Skeletal muscle cell (primary cell): Measurements from ENCODE around the gene EEF2KMT.
"Not testable (repeated sequence)": the region's sequence is repeated elsewhere in the genome, so short reads cannot be mapped to it uniquely, and the experiment has no call there.

Experiments
- DNase-seq: peaks from one replicate; pipeline ENCODE4 v3.0.0-alpha.2; 2010; ENCODE audit warnings: low read depth
- H3K4me3 ChIP-seq: 2 replicates; pipeline ENCODE4 v1.5.1; 2011; ENCODE audit warnings: low read depth, mild to moderate bottlenecking, control low read depth, low read length, moderate library complexity

The EEF2KMT gene

DNA sequence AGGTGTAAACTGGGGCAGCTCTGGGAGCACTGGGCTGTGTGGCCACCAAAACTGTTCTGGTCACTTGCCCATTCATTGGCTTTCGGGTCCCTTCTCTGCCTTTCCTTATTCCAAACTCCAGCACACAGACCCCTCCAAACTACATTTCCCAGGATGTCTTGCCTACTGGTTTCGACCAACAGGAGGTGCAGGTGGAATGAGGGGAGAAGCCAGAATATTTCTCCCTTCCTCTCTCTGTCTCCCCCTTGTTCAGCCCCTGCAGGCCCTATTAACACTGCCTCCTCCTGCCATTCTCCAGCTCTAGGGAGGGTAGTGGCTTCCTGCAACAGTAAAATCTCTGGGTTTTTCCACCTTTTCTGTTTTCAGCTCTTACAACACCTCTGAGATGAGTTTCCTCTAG lies 50.7 kb downstream of the EEF2KMT start:
- H3K4me3 ChIP-seq, result no peak overlapping the region
- DNase-seq, result no peak

DNA sequence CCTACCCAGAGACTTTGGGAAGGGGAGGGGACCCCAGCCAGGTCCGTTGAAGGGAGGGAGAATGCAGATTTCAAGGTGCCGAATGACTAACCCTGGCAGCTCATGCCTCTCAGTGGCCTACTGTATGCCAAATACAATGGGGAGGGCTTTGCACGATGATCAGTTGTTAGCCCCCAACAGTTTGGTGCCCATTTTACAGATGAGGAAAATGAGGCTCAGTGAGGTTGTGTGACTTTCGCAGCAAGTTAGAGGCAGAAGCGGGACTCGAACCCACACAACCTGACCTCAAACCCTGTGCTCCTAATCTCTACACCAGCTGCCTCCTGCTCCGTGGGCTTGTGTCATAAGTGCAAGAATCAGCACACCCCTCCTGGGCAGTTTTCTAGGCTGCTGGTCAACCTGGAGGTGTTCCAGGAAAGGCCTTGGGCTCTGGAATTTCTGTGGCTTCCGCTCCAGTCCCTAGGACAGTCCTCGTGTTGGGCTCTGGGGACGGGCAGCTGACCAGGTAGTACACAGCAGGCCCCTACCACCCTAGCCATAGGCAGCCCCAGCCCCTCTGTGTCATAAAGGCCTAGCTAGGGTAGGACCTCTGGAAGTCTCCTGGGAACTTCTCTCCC lies 52.0 kb downstream of the EEF2KMT start:
- DNase-seq, result no peak
- no peak overlapping the region for H3K4me3 ChIP-seq

DNA sequence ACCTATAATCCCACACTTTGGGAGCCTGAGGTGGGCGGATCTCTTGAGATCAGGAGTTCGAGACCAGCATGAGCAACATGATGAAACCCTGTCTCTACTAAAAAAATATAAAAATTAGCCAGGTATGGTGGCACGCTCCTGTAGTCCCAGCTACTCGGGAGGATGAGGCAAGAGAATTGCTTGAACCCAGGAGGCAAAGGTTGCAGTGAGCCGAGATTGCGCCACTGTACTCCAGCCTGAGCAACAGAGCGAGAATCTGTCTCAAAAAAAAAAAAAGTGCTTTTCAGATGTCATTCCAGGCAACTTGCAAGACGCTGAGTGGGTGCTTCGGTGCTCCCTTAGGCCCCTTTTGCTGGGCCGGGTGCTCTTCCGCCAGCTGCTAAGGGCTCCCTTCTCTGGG lies 53.0 kb downstream of the EEF2KMT start:
- not testable (repeated sequence) for DNase-seq, H3K4me3 ChIP-seq

DNA sequence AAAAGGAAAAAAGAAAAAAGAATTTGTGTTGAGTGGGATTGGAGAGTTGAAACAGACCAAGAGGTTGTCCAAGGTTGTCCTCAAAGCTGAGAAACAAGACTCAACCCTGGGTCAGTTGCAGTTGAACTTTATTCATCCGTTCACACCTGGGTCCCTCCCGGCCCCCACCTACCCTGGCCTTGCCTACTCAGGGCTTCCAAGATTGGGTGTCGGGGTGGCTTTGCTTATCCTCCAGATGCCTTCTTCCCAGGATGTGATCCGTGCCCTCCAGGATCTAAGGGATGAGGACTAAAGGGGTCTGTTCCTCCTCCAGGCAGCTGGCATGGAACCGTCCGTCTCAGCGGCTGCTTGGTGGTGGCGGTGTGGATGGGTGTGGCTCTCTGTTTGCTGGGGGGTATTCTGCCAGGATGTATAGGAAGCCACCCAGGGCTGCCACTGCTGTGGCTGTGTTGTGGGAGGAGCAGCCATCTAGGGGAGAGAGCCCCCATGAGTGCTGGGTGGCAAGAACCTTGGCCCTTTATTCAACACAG lies 53.5 kb downstream of the EEF2KMT start:
- no peak for DNase-seq
- no peak overlapping the region for H3K4me3 ChIP-seq

DNA sequence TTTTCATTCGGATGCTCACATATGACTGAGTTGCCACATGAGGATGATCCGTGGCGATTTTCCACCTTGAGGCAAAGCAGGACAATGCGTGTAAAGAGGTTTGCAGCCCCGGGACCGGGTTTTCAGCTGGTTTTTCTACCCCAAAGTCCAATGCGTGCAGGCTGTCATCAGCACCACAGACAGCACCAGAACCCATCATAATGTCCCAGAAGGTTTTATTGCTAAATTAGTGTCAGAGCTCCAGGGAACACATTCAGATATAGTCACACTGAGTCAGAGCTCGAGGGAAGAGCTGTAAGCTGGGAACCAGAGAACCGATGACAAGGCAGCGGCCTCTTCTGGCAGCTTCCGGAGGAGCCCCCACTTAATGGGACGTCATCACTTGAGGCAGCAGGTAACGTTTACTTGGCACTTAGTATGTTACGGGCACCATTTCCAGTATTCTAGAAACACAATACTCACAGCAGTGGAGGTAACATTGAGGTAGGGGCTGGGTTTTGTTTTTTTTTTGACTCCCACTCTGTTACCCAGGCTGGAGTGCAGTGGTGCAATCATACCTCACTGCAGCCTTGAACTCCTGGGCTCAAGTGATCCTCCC lies 54.9 kb downstream of the EEF2KMT start:
- no peak for DNase-seq
- no peak overlapping the region for H3K4me3 ChIP-seq

DNA sequence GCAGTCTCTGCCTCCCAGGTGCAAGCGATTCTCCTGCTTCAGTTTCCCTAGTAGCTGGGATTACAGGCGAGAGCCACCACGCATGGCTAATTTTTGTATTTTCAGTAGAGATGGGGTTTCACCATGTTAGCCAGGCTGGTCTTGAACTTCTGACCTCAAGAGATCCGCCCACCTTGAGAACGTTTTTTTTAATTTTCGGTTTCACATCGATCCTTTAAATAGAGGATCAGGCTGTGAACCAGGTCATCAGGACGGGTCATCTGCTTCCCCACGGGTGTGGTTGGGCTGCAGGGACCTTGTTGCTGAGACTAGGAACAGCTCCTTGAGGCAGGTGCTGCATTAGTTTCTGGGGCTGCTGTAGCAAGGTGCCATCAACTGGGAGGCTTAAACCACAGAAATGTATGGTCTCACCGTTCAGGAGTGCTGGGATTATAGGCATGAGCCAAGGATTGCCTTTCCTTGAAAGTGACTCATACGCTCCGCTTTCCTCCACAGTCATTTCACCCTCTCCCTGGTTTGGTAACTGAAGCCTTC lies 55.9 kb downstream of the EEF2KMT start:
- peak; percentile 18 for DNase-seq
- no peak overlapping the region for H3K4me3 ChIP-seq

DNA sequence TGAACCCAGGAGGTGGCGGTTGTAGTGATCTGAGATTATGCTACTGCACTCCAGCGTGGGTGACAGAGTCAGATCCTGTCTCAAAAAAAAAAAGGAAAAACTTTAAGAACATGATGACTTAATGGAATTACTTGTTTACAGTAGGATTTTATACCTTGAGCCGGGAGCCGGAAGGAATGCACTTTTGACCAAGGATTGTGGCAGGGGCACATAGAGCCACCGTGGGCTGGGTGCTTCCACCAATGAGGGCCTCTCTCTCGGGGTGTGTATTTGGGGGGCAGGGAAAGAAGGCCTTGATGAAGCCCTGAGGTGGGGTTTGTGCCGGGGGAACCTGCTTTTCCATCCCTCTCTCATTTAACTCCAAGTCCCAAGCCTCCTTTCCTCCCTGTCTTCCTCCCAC lies 57.1 kb downstream of the EEF2KMT start:
- H3K4me3 ChIP-seq, result no peak overlapping the region
- no peak for DNase-seq

DNA sequence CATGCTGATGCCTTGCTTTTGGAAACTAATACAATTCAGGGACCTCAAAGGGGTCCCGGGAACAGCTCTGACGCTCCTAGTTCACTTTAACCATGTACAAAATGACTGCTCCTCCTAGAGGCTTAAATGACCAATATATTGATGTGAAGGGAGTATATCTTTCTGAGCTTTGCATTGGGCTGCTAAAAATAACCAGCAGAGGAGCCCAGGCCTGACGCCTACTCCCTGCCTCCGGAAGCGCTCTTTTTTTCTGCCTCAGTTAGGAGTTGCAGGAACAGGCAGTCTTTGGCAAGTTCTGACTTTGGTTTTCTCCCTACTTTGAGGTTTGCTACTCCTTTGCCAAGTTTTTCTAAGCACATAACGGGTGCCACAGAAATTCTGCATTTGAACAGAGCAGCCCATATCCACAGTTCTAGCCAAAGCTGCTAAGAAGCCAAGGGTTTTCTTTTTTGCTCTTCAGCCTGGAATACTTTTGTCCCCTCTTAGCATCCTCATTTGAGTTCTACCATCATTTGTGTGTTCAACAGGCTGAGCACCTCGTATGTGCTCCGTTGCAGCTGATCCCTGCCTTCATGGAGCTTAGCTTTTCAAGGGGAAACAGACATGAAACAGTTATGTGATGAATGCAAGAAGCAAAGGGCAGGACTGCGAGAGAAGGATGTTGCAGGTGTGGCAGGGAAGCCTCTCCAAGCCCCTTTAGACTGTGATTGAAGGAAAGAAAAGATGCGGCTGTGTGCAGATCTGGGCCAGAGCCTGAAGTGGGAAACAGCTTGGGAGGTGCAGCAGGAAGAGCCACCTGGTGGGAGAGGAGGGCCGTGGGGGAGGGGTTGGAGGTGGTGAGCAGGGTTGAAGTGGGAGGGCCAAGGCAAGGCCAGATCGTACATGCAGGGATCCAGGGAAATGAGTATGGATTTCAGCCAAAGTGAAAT lies 61.1 kb downstream of the EEF2KMT start:
- DNase-seq, result no peak
- no peak overlapping the region for H3K4me3 ChIP-seq

DNA sequence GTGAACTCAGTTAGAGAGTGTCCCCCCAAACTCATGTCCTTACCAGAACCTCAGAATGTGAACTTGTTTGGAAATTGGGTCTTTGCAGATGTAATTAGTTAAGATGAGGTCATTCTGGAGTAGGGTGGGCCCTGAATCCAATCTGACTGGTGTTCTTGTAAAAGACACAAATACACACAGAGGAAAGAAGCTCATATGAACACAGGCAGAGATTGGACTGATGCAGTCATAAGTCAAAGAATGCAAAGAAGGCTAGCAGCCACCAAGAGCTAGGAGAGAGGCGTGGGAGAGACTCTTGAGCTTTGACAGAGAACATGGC lies 61.7 kb downstream of the EEF2KMT start:
- H3K4me3 ChIP-seq, result no peak overlapping the region
- no peak for DNase-seq
